ENCODE data around the gene ALG3. TPM values are rescaled to one million over a fixed set of nuclear protein-coding genes. Genes with fewer than 3 reads are reported as not detected.
A peak's percentile ranks its signal among the peaks of the same experiment; 100 is the strongest.
"Not testable (repeated sequence)": the region's sequence is repeated elsewhere in the genome, so short reads cannot be mapped to it uniquely, and the experiment has no call there.

Gene ALG3
- 37.0 TPM for polyA plus RNA-seq (ENCODE audit: insufficient read length)
- long read RNA-seq, donor 1, transcript ALG3-201 (9 exons, 1,528 nt), result major isoform, 11 of 31 reads
- long read RNA-seq, donor 1, partial matches to known transcripts, result 15 of 31 reads
- long read RNA-seq, donor 1, other reads (novel, unspliced or antisense), result 0 of 31 reads
- long read RNA-seq, donor 2, partial matches to known transcripts, result 0 of 6 reads
- long read RNA-seq, donor 2, other reads (novel, unspliced or antisense), result 0 of 6 reads
- long read RNA-seq, donor 3, transcript ALG3-201 (9 exons, 1,528 nt), result major isoform, 7 of 21 reads
- long read RNA-seq, donor 3, partial matches to known transcripts, result 11 of 21 reads
- long read RNA-seq, donor 3, other reads (novel, unspliced or antisense), result 0 of 21 reads
- long read RNA-seq, donor 4, result 0 reads
- long read RNA-seq, donor 5, partial matches to known transcripts, result 0 of 4 reads
- long read RNA-seq, donor 5, other reads (novel, unspliced or antisense), result 0 of 4 reads
- long read RNA-seq, donor 6, transcript ALG3-201 (9 exons, 1,528 nt), result major isoform, 5 of 12 reads
- long read RNA-seq, donor 6, partial matches to known transcripts, result 5 of 12 reads
- long read RNA-seq, donor 6, other reads (novel, unspliced or antisense), result 0 of 12 reads
- long read RNA-seq, donor 7, transcript ALG3-201 (9 exons, 1,528 nt), result major isoform, 9 of 29 reads
- long read RNA-seq, donor 7, partial matches to known transcripts, result 15 of 29 reads
- long read RNA-seq, donor 7, other reads (novel, unspliced or antisense), result 0 of 29 reads
- long read RNA-seq, donor 8, partial matches to known transcripts, result 0 of 4 reads
- long read RNA-seq, donor 8, other reads (novel, unspliced or antisense), result 0 of 4 reads

DNA sequence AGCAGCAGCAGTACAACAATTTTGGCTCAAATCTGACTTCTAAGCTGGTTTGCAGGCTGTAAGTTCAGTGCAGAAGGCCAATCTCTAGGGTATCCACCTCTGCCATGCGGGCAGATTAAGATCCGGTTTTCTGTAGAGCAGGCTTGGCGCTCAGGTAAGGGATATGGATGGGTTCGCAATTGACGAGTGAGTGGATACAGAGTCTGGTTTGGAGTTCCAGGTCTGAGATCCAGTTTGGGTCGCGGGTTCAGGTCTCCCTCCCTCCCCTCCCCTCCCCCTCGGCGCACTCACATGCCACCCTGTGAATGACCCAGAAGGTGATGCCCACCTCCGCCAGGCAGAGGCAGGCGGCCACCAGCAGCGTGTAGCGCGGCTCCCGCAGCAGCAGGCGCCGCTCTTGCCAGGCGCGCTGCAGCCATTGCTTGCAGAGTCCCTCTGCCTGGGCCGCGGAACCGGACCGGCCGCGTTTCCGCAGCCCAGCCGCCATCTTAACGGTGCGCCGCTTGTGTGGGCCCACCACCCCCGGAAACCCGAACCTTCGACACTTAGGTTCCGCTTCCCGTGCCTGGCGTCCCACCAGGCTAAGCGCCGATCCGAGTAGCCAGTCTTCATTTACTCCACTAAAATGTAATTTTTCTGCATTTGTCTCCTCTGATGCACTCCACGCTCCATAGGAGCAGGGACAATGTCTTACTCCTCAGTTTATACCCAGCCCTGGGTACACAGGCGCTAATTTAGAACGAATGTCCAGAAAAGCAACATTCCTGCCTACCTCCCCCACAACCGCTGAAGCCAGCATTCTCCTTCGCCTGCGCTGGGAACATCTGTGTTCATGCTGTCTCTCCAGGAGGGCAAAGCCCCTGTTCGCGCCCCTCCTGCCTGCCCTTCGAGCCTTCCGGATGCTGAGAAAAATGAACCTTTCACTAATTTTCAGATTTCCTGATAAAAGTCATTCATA, at the start of gene ALG3:
TSS of gene ALG3 (minus strand) at position 509 of the 958 bp plus-strand sequence. CDS start at position 487, 22 bp downstream.
- DNase-seq, result peak; percentile 88

DNA sequence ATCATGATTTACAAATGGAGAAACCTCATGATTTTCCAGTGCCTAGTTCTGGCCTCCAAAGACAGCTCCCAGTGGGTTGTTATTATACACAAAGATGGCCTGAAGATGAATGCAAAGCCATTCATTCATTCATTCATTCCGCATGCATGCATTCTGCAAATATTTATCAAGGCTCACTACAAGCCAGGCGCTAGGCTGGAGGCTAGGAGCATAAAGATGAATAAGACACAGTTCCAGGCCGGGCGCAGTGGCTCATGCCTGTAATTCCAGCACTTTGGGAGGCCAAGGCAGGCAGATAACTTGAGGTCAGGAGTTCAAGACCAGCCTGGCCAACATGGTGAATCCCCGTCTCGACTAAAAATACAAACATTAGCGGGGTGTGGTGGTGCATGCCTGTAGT, 47.9 kb upstream of the ALG3 start:
- DNase-seq, result no peak

DNA sequence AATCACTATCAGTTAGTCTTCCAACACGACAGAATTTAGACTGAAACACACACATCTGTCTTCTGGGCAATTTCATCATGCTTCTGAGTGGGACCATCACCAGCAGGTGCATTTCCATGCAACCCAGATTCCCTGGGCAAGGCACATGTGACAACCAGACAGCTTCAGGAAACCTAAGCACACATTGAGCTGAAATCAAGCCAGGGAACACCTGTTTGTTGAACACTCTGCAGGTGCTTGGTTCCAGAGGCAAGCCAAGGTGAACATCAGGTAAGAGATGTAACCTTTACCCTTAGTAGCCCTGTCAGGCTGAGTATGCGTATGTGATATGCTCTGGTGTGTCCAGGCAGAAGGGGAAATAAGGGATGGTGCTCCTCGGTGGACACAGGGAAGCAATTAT, 47.0 kb upstream of the ALG3 start:
- DNase-seq, result no peak

DNA sequence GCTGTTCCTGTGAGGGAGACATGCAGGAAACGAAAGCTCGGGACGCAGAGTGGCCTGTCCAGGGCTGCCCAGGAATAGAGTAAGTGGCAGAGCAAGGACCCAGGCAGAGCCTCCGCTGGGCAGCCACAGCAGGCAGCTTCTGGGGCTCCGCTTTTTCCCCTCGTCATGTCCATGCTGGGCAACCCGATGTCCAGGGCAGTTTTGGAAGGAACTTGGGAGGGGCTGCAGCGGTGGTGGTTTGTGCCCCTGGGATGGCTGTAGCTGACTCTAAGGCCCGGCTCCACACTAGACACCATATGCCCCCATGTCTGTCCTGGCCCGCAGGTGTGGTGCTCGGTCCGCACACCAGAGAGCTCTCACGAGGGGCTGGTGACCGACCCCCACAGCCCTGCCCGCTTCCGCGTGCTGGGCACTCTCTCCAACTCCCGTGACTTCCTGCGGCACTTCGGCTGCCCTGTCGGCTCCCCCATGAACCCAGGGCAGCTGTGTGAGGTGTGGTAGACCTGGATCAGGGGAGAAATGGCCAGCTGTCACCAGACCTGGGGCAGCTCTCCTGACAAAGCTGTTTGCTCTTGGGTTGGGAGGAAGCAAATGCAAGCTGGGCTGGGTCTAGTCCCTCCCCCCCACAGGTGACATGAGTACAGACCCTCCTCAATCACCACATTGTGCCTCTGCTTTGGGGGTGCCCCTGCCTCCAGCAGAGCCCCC, 43.1 kb upstream of the ALG3 start:
- no peak for DNase-seq

DNA sequence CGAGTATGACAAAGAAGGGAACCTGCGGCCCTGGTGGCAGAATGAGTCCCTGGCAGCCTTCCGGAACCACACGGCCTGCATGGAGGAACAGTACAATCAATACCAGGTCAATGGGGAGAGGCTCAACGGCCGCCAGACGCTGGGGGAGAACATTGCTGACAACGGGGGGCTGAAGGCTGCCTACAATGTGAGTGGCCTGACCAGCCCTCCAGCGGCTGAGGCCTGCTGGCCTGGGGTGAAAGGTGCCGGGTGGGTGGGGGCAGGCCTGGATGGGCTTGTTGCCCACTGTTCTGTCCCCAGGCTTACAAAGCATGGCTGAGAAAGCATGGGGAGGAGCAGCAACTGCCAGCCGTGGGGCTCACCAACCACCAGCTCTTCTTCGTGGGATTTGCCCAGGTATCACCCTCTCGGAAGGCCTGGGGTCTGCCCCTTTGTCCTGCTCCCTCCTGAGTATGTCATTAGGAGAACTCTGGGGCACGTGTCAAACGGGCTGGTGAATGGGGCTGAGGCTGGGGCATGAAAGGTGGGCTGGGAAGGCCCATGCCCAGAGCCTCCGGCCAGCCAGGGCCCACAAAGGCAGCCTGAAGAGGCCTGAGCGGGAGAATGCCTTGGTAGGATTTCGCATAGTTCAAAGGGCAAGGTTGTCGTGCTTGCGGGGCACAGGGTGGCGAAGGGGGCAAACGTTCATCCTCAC, 42.4 kb upstream of the ALG3 start:
- no peak for DNase-seq

DNA sequence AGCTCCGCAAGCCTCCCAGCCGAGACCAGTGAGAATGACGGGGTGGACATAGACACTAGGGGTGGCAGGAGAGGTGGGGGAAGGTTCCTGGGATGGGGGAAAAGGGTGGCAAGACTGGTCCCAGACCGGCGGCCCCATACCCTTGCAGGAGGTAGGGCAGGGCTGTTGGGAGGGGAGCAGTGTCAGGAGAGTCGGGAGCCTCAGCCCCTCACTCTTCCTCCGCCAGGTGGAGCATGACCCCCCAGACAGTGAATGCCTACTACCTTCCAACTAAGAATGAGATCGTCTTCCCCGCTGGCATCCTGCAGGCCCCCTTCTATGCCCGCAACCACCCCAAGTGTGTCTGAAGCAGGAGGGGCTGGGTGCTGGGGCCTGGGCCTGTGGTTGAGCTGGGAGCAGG, 41.6 kb upstream of the ALG3 start:
- DNase-seq, result no peak

DNA sequence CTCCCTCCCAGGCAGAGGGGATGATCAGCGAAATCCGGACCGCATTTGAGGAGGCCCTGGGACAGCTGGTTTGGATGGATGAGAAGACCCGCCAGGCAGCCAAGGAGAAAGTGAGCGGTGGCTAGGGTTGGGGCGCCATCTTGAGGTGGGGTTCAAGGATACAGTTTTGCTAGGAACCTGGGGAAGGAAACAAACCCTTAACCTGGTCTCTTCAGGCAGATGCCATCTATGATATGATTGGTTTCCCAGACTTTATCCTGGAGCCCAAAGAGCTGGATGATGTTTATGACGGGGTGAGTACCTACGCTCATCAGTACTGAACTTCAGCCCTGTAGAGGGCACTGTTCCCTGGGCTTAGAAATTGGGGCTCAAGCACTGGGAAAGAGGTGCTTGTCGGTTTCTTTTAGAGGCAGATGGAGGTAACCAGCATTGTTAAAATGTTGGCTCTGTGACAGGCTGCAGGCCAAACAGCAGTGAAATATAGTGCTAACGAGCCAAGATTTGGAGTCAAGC, 40.7 kb upstream of the ALG3 start:
- no peak for DNase-seq

DNA sequence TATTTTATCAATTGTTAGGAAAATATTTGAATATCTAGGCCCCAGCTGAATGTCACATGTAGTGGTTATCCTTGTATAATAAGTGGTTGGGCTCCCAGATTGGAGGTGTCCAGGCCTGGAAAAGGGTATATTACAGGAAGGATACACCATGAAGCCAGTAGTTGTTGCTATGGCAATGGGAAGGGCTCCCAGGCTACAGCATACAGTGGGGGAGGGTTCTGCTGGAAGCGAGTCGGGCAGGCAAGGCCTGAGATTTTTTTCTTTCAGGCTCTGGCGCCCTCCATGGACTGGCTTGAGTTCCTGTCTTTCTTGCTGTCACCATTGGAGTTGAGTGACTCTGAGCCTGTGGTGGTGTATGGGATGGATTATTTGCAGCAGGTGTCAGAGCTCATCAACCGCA, 35.9 kb upstream of the ALG3 start:
- peak; percentile 64 for DNase-seq

DNA sequence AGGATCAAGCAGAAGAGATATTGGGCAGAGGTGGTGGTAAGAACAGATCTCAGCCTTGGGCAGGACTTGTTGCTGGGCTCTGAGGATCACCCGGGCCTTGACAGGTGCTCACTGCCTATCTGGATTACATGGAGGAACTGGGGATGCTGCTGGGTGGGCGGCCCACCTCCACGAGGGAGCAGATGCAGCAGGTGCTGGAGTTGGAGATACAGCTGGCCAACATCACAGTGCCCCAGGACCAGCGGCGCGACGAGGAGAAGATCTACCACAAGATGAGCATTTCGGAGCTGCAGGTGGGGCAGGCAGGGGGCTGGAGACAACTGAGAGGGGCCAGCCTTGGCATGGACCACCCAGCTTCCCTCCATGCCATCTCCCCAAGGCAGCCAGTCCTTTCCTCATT, 34.9 kb upstream of the ALG3 start:
- no peak for DNase-seq

DNA sequence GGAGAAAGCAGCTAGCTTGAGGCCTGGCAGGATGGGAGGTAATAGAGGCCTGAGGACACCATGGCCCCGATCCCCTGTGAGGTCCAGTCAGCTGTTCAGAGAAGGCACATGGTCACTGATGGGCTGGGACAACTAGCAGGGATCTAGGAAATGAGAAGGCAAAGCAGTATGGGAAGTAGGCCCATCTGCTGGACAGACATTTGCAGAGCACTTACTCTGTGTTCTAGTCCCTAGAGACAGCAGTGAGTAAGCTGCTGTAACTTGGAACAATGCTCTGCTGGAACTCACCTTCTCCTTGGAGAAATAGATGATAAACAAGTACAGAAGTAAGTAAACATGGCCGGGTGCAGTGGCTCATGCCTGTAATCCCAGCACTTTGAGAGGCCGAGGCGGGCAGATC, 34.2 kb upstream of the ALG3 start:
- no peak for DNase-seq

DNA sequence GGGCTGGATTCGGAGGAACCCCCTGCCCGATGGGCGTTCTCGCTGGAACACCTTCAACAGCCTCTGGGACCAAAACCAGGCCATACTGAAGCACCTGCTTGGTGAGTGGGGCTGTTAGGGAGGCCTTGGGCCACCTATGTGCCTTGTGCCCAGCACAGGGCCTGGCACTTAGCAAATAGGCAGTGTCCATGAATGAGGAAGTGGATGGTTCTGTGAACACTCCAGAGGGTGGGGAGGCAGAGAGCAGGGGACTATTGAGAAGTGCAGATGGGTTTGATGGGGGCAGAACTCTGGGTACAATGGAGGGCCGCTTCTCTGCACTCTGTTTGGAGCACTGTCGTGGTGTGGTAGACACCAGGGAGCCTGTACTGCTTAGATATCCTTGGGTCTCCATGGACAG, 28.6 kb upstream of the ALG3 start:
- DNase-seq, result no peak

DNA sequence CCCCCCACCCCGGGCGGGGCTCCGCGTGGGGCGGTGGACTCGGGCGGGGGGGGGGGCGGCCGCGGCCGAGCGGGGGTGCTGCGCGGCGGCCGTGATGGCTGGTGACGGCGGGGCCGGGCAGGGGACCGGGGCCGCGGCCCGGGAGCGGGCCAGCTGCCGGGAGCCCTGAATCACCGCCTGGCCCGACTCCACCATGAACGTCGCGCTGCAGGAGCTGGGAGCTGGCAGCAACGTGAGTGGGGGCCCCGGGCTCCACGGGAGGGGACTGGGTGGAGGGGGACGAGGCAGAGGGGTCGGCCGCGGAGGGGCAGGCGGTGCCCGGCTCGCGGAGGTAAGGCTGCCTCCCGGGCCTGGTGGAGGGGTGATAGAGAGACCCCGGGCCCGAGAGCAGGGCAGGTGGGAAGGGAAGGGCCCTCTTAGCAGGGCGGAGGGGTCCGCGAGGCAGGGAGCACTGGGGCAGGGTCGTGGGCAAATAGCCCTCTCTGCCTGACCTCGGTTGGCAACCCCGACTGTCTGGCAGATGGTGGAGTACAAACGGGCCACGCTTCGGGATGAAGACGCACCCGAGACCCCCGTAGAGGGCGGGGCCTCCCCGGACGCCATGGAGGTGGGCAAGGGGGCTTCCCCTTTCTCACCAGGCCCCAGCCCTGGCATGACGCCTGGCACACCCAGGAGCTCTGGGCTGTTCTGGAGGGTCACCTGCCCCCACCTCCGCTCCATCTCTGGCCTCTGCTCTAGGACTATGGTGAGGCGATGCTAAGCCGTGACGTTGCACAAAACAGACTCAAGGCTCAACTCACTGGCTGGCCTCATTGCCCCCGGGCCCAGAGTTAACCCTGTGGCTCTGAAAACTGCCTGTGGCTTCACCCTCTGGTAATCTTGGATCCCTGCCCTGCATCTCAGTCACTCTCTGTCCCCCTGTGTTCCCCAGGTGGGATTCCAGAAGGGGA, 27.5 kb upstream of the ALG3 start, which contains the start of gene ECE2:
TSS of gene ECE2 (plus strand) at position 62 of the 950 bp plus-strand sequence. CDS start at position 194, 132 bp downstream.
- no peak for DNase-seq

DNA sequence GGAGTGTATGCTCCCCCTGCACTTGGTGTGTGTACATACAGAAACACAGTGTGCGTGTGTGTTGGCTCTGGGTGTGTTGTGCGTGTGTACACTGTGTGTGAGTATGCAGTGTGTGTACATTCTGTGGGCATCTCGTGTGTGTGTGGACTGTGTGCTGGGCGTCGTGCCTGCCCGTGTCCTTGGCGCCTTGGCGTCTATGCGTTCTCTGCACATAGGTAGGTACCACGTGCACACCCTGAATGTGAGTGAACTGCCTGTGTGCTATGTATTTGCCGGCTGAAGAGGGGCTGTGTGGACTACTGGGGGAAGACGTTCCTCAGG, 26.6 kb upstream of the ALG3 start:
- DNase-seq, result no peak

DNA sequence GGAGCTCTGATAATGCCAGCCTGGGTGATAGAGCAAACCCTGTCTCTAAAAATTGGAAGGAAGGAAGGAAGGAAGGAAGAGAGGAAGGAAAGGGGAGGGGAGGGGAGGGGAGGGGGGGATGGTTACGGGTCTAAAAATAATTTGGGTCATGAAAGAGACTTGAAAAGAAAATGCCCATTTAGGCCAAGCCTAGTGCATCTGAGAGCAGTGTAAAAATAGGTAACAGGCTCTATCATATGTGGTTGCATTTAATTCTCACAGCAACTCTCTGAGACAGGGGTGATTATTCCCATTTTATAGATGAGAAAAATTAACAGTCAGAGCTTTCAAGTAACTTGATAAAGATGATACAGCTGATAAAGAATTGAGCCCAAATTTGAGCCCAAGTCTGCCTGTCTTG, 23.5 kb upstream of the ALG3 start:
- DNase-seq, result no peak

DNA sequence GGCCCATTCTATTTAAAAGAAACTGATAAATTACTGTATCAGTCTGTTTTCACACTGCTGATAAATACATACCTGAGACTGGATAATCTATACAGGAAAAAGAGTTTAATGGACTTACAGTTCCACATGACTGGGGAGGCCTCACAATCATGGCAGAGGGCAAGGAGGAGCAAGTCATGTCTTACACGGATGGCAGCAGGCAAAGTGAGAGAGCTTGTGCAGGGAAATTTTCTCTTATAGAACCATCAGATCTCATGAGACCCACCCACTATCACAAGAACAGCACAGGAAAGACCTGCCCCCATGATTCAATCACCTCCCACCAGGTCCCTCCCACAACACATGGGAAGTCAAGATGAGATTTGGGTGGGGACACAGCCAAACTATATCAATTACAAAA, 18.5 kb upstream of the ALG3 start:
- not testable (repeated sequence) for DNase-seq

DNA sequence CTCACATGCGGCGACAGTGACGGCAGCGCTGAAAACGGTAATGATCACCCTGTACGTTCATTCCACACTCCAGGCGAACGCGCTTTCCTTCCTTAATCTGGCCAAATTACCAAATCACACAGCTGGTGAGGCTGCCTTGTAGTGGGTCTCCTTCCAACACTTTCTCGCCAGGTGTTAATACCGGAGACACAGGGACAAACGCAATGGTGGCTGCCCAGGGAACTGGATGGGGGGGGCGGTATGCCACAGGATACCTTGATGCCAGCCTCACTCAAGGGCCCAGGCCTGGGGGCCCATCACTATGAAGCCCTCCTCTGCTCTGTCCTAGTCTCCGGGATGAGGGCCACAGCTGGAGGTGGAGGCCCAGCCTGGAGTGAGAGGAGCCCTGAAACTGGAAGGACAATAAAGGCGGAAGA, 14.0 kb upstream of the ALG3 start:
- DNase-seq, result no peak

DNA sequence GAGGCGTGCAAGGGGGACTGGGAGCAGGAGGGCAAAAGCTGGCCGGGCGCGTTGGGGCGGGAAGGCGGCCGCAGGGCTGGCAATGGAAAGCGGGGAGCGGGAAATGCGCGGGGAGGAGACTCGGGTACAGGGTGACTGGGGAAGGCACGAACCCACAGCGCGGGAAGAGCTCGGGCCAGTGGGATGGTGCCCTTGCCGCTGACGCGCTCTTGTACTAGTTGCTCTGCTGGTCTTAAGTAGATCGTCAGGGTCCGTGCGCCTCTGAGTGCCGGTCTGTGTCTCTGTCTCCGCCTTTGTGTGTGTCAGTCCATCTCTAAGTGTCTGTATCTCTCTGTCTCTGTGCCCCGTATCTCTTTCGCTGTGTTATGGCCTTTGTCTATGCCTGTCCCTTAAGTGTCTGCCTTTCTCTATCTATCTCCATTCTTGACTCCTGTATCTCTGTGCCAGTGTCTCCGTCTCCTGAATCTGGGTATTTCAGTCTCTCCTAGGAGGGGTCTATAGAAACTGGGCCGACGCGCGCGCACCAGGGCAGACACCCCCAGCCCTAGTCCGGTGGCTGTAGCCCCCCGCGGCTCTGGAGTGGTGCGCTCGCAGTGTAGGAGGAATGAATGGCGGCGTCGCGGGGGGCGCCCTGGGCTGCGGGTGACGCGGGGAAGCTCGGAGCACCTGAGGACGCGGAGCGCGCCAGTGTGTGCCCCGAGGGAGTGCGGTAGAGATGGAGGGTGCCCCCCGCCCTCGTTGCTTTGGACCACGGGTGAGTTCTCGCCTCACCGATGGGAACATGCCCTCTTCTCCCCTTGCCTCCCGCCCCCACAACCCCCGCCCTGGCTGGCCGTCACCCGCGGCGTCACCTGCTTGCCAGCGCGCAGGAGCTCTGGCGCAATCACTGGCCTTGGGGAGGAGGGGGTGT, 13.3 kb upstream of the ALG3 start:
- no peak for DNase-seq

DNA sequence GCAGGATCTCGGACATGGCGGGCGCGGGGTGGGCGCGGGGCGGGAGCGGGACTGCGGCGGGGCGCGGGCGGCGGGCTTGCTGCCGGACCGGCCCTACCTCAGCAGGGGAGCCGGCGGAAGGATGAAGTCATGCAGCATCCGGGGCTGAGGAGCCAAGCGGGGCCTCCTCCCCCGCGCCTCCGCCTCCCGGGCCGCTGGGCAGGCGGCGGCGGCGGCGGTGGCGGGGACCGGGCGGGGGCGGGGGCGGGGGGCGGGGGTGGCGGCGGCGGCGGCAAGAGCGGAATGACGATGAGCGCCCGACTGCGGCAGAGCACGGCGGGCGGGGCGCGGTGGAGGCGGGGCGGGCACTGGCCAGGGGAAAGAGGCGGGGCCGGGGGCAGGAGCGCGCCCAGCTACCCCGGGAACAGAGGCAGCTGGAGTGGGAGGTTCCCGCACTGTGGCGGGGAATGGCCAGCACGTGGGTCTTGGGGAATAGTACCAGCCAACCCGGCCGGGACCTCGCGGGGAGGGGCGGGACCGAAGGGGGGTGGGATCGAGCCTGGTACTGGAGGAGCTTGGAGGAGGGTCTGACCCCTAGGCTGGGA, 12.6 kb upstream of the ALG3 start, which contains the start of gene CAMK2N2:
TSS of gene CAMK2N2 (minus strand) at position 284 of the 584 bp plus-strand sequence. CDS start at position 16, 268 bp downstream.
- DNase-seq, result no peak
